ENCODE measurements around the gene CBX2.

- TF ChIP-seq CTCF (conservative IDR thresholded peaks at IDR 0.05; ENCODE audit: low read depth, low read length) (no peak), POLR2A (IDR thresholded peaks at IDR 0.05; ENCODE audit: low read depth, low read length) (no peak)
These were observed 25.6 kb downstream of the CBX2 start for GRCh38 chr17:79803421-79803996.
